GM18505 (cell line): ENCODE measurements around the gene GABRP.
"Not testable (repeated sequence)": the region's sequence is repeated elsewhere in the genome, so short reads cannot be mapped to it uniquely, and the experiment has no call there.

ENCODE experiments used
- ATAC-seq: cut with Tn5 transposase; IDR thresholded peaks from one replicate; pipeline ENCODE4 v1.9.1; 2021; ENCODE audit not compliant: unreplicated experiment
- POLR2A ChIP-seq: IDR thresholded peaks from 4 replicates; pipeline ENCODE4 v1.6.1; 2011; ENCODE audit warnings: borderline replicate concordance; ENCODE audit not compliant: insufficient read depth, insufficient read length; ENCODE audit errors: extremely low read depth

Gene GABRP

GRCh38 chr5:170792878-170793277, 9.4 kb downstream of the GABRP start:
- ATAC-seq = no peak
- TF ChIP-seq POLR2A = no peak

GRCh38 chr5:170795154-170795553, 11.6 kb downstream of the GABRP start:
- TF ChIP-seq POLR2A = no peak

GRCh38 chr5:170805666-170806065, 22.1 kb downstream of the GABRP start:
- no peak for ATAC-seq
- TF ChIP-seq POLR2A = no peak

More at GRCh38 chr5:170795154-170795553, 11.6 kb downstream of the GABRP start:
- ATAC-seq = no peak

GRCh38 chr5:170809551-170809950, 26.0 kb downstream of the GABRP start:
- no peak for TF ChIP-seq POLR2A
- ATAC-seq = no peak

GRCh38 chr5:170811719-170812118, 28.2 kb downstream of the GABRP start:
- TF ChIP-seq POLR2A = no peak
- no peak for ATAC-seq

- no peak for TF ChIP-seq POLR2A
Measured at GRCh38 chr5:170813231-170813630, 29.7 kb downstream of the GABRP start.

GRCh38 chr5:170817195-170817594, 33.7 kb downstream of the GABRP start:
- no peak for ATAC-seq
- no peak for TF ChIP-seq POLR2A

More at GRCh38 chr5:170813231-170813630, 29.7 kb downstream of the GABRP start:
- ATAC-seq = no peak

- TF ChIP-seq POLR2A = no peak
- no peak for ATAC-seq
Measured at GRCh38 chr5:170818232-170818631, 34.7 kb downstream of the GABRP start.

GRCh38 chr5:170819824-170820223, 36.3 kb downstream of the GABRP start:
- ATAC-seq = no peak
- TF ChIP-seq POLR2A = no peak

GRCh38 chr5:170821257-170821800, 37.8 kb downstream of the GABRP start:
- no peak for TF ChIP-seq POLR2A
- ATAC-seq = no peak

GRCh38 chr5:170826117-170826516, 42.6 kb downstream of the GABRP start:
- ATAC-seq = no peak
- no peak for TF ChIP-seq POLR2A

GRCh38 chr5:170832241-170832640, 48.7 kb downstream of the GABRP start:
- no peak for ATAC-seq
- TF ChIP-seq POLR2A = no peak

GRCh38 chr5:170833981-170834380, 50.5 kb downstream of the GABRP start:
- not testable (repeated sequence) for ATAC-seq

- no peak for TF ChIP-seq POLR2A
- no peak for ATAC-seq
Measured at GRCh38 chr5:170836226-170836625, 52.7 kb downstream of the GABRP start.

- TF ChIP-seq POLR2A = no peak
- no peak for ATAC-seq
Measured at GRCh38 chr5:170843870-170844269, 60.3 kb downstream of the GABRP start.

- ATAC-seq = no peak
- no peak for TF ChIP-seq POLR2A
Measured at GRCh38 chr5:170844651-170845050, 61.1 kb downstream of the GABRP start.

GRCh38 chr5:170846416-170846815, 62.9 kb downstream of the GABRP start:
- TF ChIP-seq POLR2A = no peak
- ATAC-seq = no peak
